MM.1S (cell line): ENCODE results near the gene EED.

ENCODE experiments used
- CTCF ChIP-seq: fragments of 300-600 bp; sonication (generic); IDR thresholded peaks from 2 replicates; pipeline ENCODE4 v1.5.1; 2016; ENCODE audit warnings: antibody characterized with exemption, low read length, mixed read lengths
- EZH2 ChIP-seq: fragments of 300-600 bp; sonication (generic); optimal IDR thresholded peaks from 2 replicates; pipeline ENCODE3; 2017; ENCODE audit warnings: low read depth, mild to moderate bottlenecking, antibody characterized with exemption, low read length, mixed read lengths

GRCh38 chr11:86265194-86265593 lies 20.6 kb downstream of the EED start:
- TF ChIP-seq CTCF (no peak), EZH2 (no peak)
